ENCODE data around the gene DYNC2I2. TPM values are rescaled to one million over a fixed set of nuclear protein-coding genes. Genes with fewer than 3 reads are reported as not detected.

DYNC2I2 gene
- total and polyA plus RNA-seq, 2 of the 4 experiments (the other 2 are of a cell fraction): 33.7 to 37.1 TPM

- no peak overlapping the region for H3K18ac ChIP-seq (ENCODE audit: low read depth, low read length)
- H3K14ac ChIP-seq (replicated peaks; ENCODE audit: low read depth, low read length): no peak overlapping the region
- dilution Hi-C loops (cut with HindIII; ENCODE audit: low sequenced_read_pairs, unreplicated experiment): no loop called here
- H4K20me1 ChIP-seq (ENCODE audit: insufficient read depth, low read length): no peaks in the 10 kb centered on the region; the same call in 1 of the 2 replicates
- H3K9me3 ChIP-seq (ENCODE audit: control insufficient read depth, insufficient read depth, low read length): no peaks in the 10 kb centered on the region
- no peak overlapping the region for H3K9ac ChIP-seq (ENCODE audit: low read depth, low read length)
- H2BK15ac ChIP-seq (ENCODE audit: low read depth, low read length): no peak overlapping the region
- CTCF ChIA-PET: interaction anchor here (0.7 kb wide), 1 partner anchor 19 kb away, joined by 3 read pairs; no protein-coding TSS in a partner anchor
- ATAC-seq (ENCODE audit: low read depth) (no peak), DNase-seq (no peak)
- H3K23ac ChIP-seq (ENCODE audit: low read depth, low read length): no peak overlapping the region
- peaks cover 2% of the 10 kb centered on the region; the same call in 1 of the 2 replicates for H3K9me1 ChIP-seq (ENCODE audit: insufficient read depth, low read length)
- peaks cover 11 to 19% of the 10 kb centered on the region in 2 experiments for H3K79me1 ChIP-seq (ENCODE audit: low read depth in 1 of 2, low read length in 2 of 2)
- 95% methylated on average over 4 of the region's 11 CpGs; no CpG with 5 or more reads in 1 of the 2 experiments for WGBS, 2 experiments (ENCODE audit: extremely low coverage in 2 of 2, insufficient read length in 1 of 2)
- H3K4ac ChIP-seq (ENCODE audit: low read depth, low read length): no peak overlapping the region
- no peak overlapping the region for H3K4me3 ChIP-seq (ENCODE audit: insufficient read depth, low read depth, low read length)
- no peak overlapping the region for H2BK120ac ChIP-seq (ENCODE audit: low read depth, low read length)
- H2BK20ac ChIP-seq (ENCODE audit: low read depth, low read length): no peak overlapping the region
- no peak overlapping the region for H3K27ac ChIP-seq (ENCODE audit: insufficient read depth, low read length)
- intact Hi-C loops (cut with micrococcal nuclease): no loop called here
- H3K27me3 ChIP-seq (ENCODE audit: control insufficient read depth, insufficient read depth, low read length): no peaks in the 10 kb centered on the region
- in situ Hi-C loops (cut with MboI; ENCODE audit: low sequenced_read_pairs): no loop called here
- POLR2A ChIA-PET (ENCODE audit: unreplicated experiment): interaction anchor here (0.6 kb wide), 1 partner anchor 112 kb away, joined by 3 read pairs; no protein-coding TSS in a partner anchor
- H3K36me3 ChIP-seq (ENCODE audit: control insufficient read depth, insufficient read depth, low read length): peaks cover 70% of the 10 kb centered on the region
- no peak overlapping the region for H4K5ac ChIP-seq (ENCODE audit: low read depth, low read length)
- no TSS peak for BruUV-seq (replicated peaks)
- no peaks in the 10 kb centered on the region for H3K4me1 ChIP-seq (ENCODE audit: control insufficient read depth, insufficient read depth, low read length)
- H3K4me2 ChIP-seq (ENCODE audit: low read depth, low read length): no peak overlapping the region
- peak overlapping the region; percentile 31 for H2AK9ac ChIP-seq (replicated peaks; ENCODE audit: low read depth, low read length, poor library complexity)
- no peak overlapping the region for H4K91ac ChIP-seq (ENCODE audit: insufficient read depth, low read depth, low read length)
- TF ChIP-seq POLR2A (IDR thresholded peaks at IDR 0.05; ENCODE audit: low read depth, low read length): no peak
- no peak for TF ChIP-seq RAD21 (IDR thresholded peaks at IDR 0.05; ENCODE audit: low read length)
- no peak for TF ChIP-seq BHLHE40 (IDR thresholded peaks at IDR 0.05; ENCODE audit: low read depth, low read length)
- no peak for TF ChIP-seq SMC3 (IDR thresholded peaks at IDR 0.05; ENCODE audit: low read depth, low read length)
- no peak for TF ChIP-seq CEBPB (IDR thresholded peaks at IDR 0.05; ENCODE audit: low read depth, low read length)
- TF ChIP-seq MAFK (IDR thresholded peaks at IDR 0.05; ENCODE audit: low read depth, low read length): no peak
- no peak overlapping the region for H2BK5ac ChIP-seq (ENCODE audit: low read depth, low read length, poor library complexity, severe bottlenecking)
- H3K56ac ChIP-seq (ENCODE audit: extremely low read depth, insufficient read depth, low read length): no peak overlapping the region
- H2AFZ ChIP-seq (replicated peaks; ENCODE audit: low read length, poor library complexity): peak overlapping the region; percentile 23
- no peak overlapping the region for H4K8ac ChIP-seq (ENCODE audit: low read depth in 2 of 2, low read length in 2 of 2)
- no peak overlapping the region for H2AK5ac ChIP-seq (ENCODE audit: low read depth, low read length)
Measured at GRCh38 chr9:128588581-128589233, 67.9 kb downstream of the DYNC2I2 start.
